ENCODE results near the gene SUGP2. TPM values are rescaled to one million over a fixed set of nuclear protein-coding genes. Genes with fewer than 3 reads are reported as not detected.

SUGP2 gene
- total RNA-seq, 1 experiment from 2014 or later: 112 TPM

- no peaks in the 10 kb centered on the region for H3K9me3 ChIP-seq (ENCODE audit: control insufficient read depth, insufficient read depth, low read depth, low read length)
- ChIA-PET POLR2A (no interaction called here), CTCF (no interaction called here)
- in situ Hi-C loops (cut with HindIII; ENCODE audit: low pct_unique_long_range_greater_than_20kb, low sequenced_read_pairs): no loop called here
- H3K4me3 ChIP-seq (ENCODE audit: low read depth in 2 of 2, low read length in 2 of 2): no peak overlapping the region
- no peak for DNase-seq (ENCODE audit: low read depth, low spot score)
- BruUV-seq (replicated peaks): no TSS peak
- H3K27ac ChIP-seq (ENCODE audit: low read length): no peak overlapping the region
- no peaks in the 10 kb centered on the region for H3K27me3 ChIP-seq (ENCODE audit: control insufficient read depth, insufficient read depth, low read length)
- TF ChIP-seq SIN3A (IDR thresholded peaks at IDR 0.05; ENCODE audit: borderline replicate concordance, insufficient read depth, low read depth, low read length): no peak
- TF ChIP-seq TCF7L2 (IDR thresholded peaks at IDR 0.05; ENCODE audit: low read depth, low read length): no peak
- no peak for TF ChIP-seq CTCF (IDR thresholded peaks at IDR 0.05)
- no peak for TF ChIP-seq POLR2AphosphoS5 (IDR thresholded peaks at IDR 0.05; ENCODE audit: low read depth, low read length)
- no peak for TF ChIP-seq REST (IDR thresholded peaks at IDR 0.05; ENCODE audit: insufficient read depth in 1 of 2, low read depth in 2 of 2, low read length in 1 of 2)
- H3K36me3 ChIP-seq (ENCODE audit: control insufficient read depth, insufficient read depth, low read length): 0 out of 2 replicates have a peak, but pooled peaks cover 3% of the 10 kb centered on the region
- ATAC-seq: no peak
- intact Hi-C loops (cut with micrococcal nuclease; ENCODE audit: unreplicated experiment): no loop called here
- H3K4me1 ChIP-seq (ENCODE audit: control insufficient read depth, insufficient read depth, low read length): no peaks in the 10 kb centered on the region
Measured at GRCh38 chr19:19050104-19050503, 16.8 kb upstream of the SUGP2 start.

GRCh38 chr19:19049406-19049805 lies 16.1 kb upstream of the SUGP2 start:
- in situ Hi-C loops (cut with HindIII; ENCODE audit: low pct_unique_long_range_greater_than_20kb, low sequenced_read_pairs) (no loop called here), intact Hi-C loops (cut with micrococcal nuclease; ENCODE audit: unreplicated experiment) (no loop called here)
- ATAC-seq (no peak), DNase-seq (ENCODE audit: low read depth, low spot score) (no peak)
- CTCF ChIA-PET: no interaction called here
- 0 out of 2 replicates have a peak, but pooled peaks cover 3% of the 10 kb centered on the region for H3K36me3 ChIP-seq (ENCODE audit: control insufficient read depth, insufficient read depth, low read length)
- TF ChIP-seq TCF7L2 (IDR thresholded peaks at IDR 0.05; ENCODE audit: low read depth, low read length) (no peak), POLR2AphosphoS5 (IDR thresholded peaks at IDR 0.05; ENCODE audit: low read depth, low read length) (no peak), REST (IDR thresholded peaks at IDR 0.05; ENCODE audit: insufficient read depth in 1 of 2, low read depth in 2 of 2, low read length in 1 of 2) (no peak), CTCF (IDR thresholded peaks at IDR 0.05) (no peak), SIN3A (IDR thresholded peaks at IDR 0.05; ENCODE audit: borderline replicate concordance, insufficient read depth, low read depth, low read length) (no peak)
- POLR2A ChIA-PET: no interaction called here
- BruUV-seq (replicated peaks): no TSS peak
- H3K27ac ChIP-seq (ENCODE audit: low read length): no peak overlapping the region
- no peak overlapping the region for H3K4me3 ChIP-seq (ENCODE audit: low read depth in 2 of 2, low read length in 2 of 2)
- H3K4me1 ChIP-seq (ENCODE audit: control insufficient read depth, insufficient read depth, low read length): no peaks in the 10 kb centered on the region
- no peaks in the 10 kb centered on the region for H3K27me3 ChIP-seq (ENCODE audit: control insufficient read depth, insufficient read depth, low read length)
- H3K9me3 ChIP-seq (ENCODE audit: control insufficient read depth, insufficient read depth, low read depth, low read length): no peaks in the 10 kb centered on the region
